ENCODE results near the gene PHB1. TPM values are rescaled to one million over a fixed set of nuclear protein-coding genes. Genes with fewer than 3 reads are reported as not detected.
A peak's percentile ranks its signal among the peaks of the same experiment; 100 is the strongest.

PHB1 gene
- total RNA-seq, 1 donor from 2014 or later, result 128 TPM

DNA sequence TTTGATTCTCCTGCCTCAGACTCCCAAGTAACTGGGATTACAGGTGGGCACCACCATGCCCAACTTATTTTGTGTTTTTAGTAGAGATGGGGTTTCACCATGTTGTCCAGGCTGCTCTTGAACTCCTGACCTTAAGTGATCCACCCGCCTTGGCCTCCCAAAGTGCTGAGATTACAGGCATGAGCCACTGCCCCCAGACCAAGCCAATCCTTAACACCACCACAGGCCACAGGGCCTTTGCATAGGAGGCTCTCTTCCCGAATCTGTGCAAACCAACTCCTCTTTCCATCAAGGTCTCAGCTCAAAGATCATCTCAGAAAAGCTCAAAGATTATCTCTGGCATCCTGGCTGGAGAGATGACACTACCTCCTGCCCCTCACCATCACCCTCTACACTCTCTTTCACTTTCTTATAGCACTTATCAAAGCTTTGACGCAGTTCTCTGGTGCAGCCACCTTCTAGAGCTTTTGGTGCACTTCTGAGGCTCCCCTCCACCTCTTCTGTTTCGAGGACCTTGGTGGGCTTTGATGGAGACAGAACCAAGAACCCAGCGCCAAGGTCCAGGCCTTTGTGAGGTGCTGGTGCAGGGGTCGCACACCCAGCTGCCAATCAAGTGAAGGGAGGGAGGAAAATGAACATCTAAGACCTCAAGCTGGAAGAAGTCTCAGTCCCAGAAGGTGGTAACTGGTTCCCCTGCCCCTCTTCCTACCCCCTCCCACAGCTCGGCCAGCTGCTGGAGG, 23.2 kb upstream of the PHB1 start:
- Mint-ChIP-seq H3K4me1 (ENCODE audit: unreplicated experiment) (peaks cover 16% of the 10 kb centered on the region), H3K4me3 (ENCODE audit: unreplicated experiment) (no peak overlapping the region), H3K36me3 (ENCODE audit: unreplicated experiment) (no peaks in the 10 kb centered on the region), H3K27me3 (ENCODE audit: unreplicated experiment) (peaks cover 62% of the 10 kb centered on the region), H3K27ac (ENCODE audit: unreplicated experiment) (no peak overlapping the region), H3K9me3 (ENCODE audit: unreplicated experiment) (no peaks in the 10 kb centered on the region)
- TF ChIP-seq, protein P1, sequence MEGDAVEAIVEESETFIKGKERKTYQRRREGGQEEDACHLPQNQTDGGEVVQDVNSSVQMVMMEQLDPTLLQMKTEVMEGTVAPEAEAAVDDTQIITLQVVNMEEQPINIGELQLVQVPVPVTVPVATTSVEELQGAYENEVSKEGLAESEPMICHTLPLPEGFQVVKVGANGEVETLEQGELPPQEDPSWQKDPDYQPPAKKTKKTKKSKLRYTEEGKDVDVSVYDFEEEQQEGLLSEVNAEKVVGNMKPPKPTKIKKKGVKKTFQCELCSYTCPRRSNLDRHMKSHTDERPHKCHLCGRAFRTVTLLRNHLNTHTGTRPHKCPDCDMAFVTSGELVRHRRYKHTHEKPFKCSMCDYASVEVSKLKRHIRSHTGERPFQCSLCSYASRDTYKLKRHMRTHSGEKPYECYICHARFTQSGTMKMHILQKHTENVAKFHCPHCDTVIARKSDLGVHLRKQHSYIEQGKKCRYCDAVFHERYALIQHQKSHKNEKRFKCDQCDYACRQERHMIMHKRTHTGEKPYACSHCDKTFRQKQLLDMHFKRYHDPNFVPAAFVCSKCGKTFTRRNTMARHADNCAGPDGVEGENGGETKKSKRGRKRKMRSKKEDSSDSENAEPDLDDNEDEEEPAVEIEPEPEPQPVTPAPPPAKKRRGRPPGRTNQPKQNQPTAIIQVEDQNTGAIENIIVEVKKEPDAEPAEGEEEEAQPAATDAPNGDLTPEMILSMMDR (IDR thresholded peaks at IDR 0.05), result no peak
- DNase-seq (ENCODE audit: extremely low spot score, unreplicated experiment), result no peak

DNA sequence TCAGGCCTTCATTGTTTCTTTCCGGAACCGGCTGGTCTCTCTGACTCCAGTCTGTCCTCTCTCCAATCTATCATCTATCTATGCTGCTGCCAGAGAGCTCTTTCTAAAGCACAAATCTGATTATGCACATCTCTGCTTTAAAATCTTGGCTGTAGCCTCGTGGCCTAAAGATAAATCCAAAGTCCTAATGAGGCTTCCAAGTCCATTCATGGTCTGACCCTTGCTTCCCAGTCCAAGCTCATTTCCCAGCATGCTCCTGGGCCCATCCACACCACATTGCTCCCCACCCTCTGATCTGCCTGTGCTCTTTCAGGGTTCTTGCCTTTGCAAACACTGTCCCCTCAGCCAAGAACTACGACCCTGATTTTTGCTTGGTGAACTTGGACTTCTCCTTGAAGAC, 21.5 kb upstream of the PHB1 start:
- TF ChIP-seq, protein P1 (IDR thresholded peaks at IDR 0.05), result no peak
- H3K9me3 Mint-ChIP-seq (ENCODE audit: unreplicated experiment), result no peaks in the 10 kb centered on the region
- peaks cover 58% of the 10 kb centered on the region for H3K27me3 Mint-ChIP-seq (ENCODE audit: unreplicated experiment)
- peaks cover 16% of the 10 kb centered on the region for H3K4me1 Mint-ChIP-seq (ENCODE audit: unreplicated experiment)
- DNase-seq (ENCODE audit: extremely low spot score, unreplicated experiment), result no peak
- H3K27ac Mint-ChIP-seq (ENCODE audit: unreplicated experiment), result no peak overlapping the region
- H3K4me3 Mint-ChIP-seq (ENCODE audit: unreplicated experiment), result no peak overlapping the region
- H3K36me3 Mint-ChIP-seq (ENCODE audit: unreplicated experiment), result no peaks in the 10 kb centered on the region

DNA sequence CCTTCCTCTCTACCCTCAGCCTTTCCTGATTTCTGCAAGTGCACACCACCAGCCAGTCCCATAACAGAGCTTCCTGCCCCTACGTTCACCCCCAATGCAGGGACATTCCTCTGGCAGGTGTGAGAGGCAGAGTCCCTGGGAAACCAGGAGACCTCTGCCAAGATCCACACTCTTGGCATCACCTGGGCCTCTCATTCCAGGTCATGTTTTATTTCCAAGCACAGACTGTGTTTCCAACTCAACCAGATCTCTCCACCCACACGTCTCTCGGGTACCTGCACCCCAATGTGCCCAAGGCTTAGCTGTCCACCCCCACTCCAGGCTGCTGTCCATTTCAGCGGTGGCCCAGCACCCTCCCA, 21.0 kb upstream of the PHB1 start:
- no peak overlapping the region for H3K4me3 Mint-ChIP-seq (ENCODE audit: unreplicated experiment)
- TF ChIP-seq, protein P1 (IDR thresholded peaks at IDR 0.05), result no peak
- no peak overlapping the region for H3K27ac Mint-ChIP-seq (ENCODE audit: unreplicated experiment)
- no peak for DNase-seq (ENCODE audit: extremely low spot score, unreplicated experiment)
- peaks cover 16% of the 10 kb centered on the region for H3K4me1 Mint-ChIP-seq (ENCODE audit: unreplicated experiment)
- no peaks in the 10 kb centered on the region for H3K9me3 Mint-ChIP-seq (ENCODE audit: unreplicated experiment)
- H3K27me3 Mint-ChIP-seq (ENCODE audit: unreplicated experiment), result peaks cover 59% of the 10 kb centered on the region
- no peaks in the 10 kb centered on the region for H3K36me3 Mint-ChIP-seq (ENCODE audit: unreplicated experiment)

DNA sequence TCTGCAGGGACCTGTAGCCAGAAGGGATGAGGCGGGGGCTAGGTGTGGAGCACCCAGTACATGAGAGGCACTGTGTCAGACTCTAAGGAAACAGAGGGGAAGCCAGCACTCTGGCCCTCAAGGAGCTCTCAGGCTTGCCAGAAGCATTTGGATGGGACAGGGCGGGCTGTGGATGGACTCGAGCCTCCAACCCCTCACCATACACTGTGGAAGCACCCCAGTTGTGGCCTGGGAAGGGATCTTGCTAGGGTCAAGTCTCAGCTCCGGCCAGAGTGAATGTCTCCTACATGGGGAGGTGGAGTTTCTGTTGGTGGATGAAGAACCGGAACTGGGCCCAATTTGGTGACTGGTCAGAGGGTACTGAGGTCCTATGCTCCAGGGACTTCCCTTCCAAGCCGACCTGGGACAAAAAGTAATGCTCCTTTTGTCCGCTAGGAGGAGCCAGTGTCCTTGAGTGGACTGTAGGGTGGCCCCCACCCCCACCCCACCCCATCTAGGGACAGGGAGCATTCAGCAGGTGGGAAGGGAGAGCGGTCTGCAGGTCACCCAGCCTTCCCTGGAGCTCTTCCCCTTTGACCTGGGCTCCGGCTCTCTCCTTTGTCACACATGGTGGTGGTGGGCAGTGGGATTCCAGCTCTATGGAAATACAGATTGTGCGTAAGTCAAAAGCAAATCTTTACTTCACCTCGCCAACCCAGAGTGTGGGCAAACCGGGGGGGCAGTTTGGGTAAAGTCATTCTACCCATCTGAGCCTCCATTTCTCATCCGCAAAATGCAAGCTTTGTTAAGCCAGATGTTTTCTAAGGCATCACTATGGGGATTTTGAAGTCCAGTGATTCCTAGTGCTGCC, 20.4 kb upstream of the PHB1 start:
- Mint-ChIP-seq H3K4me3 (ENCODE audit: unreplicated experiment) (no peak overlapping the region), H3K27me3 (ENCODE audit: unreplicated experiment) (peaks cover 53% of the 10 kb centered on the region), H3K4me1 (ENCODE audit: unreplicated experiment) (peaks cover 16% of the 10 kb centered on the region), H3K27ac (ENCODE audit: unreplicated experiment) (no peak overlapping the region), H3K36me3 (ENCODE audit: unreplicated experiment) (no peaks in the 10 kb centered on the region), H3K9me3 (ENCODE audit: unreplicated experiment) (no peaks in the 10 kb centered on the region)
- TF ChIP-seq, protein P1 (IDR thresholded peaks at IDR 0.05), result peak; percentile 83
- DNase-seq (ENCODE audit: extremely low spot score, unreplicated experiment), result no peak
